Measurements from ENCODE around the gene UPF1. TPM values are rescaled to one million over a fixed set of nuclear protein-coding genes. Genes with fewer than 3 reads are reported as not detected.

UPF1 gene
- polyA plus RNA-seq, 2 of the 4 experiments (the other 2 are of a cell fraction), result 19.2 to 28.6 TPM

- Histone ChIP-seq H3K9me3 (no peaks in the 10 kb centered on the region), H3K4me1 (peaks cover 12% of the 10 kb centered on the region; the same call in 2 of the 3 replicates), H3K27ac (no peak overlapping the region), H3K4me2 (no peak overlapping the region), H3K4me3 (no peak overlapping the region)
- WGBS (ENCODE audit: missing lambda C conversion rate), result 84% methylated on average over 16 of the region's 19 CpGs
- ChIA-PET POLR2A (no interaction called here), CTCF (no interaction called here)
- DNase-seq (ENCODE audit: low read depth in 1 of 2, low spot score in 1 of 2) (no peak), FAIRE-seq (no peak), ATAC-seq (no peak)
- TF ChIP-seq FOSL2 (IDR thresholded peaks at IDR 0.05) (no peak), FOSL2 (CRISPR knock-in tag; IDR thresholded peaks at IDR 0.05) (no peak), FOXS1 (CRISPR knock-in tag; IDR thresholded peaks at IDR 0.05) (no peak), JUNB (IDR thresholded peaks at IDR 0.05) (no peak), REST (IDR thresholded peaks at IDR 0.05) (no peak), SREBF2 (IDR thresholded peaks at IDR 0.05) (no peak), ZNF302 (CRISPR knock-in tag; IDR thresholded peaks at IDR 0.05) (no peak), USF2 (IDR thresholded peaks at IDR 0.05) (no peak), CEBPB (IDR thresholded peaks at IDR 0.05) (no peak)
- TF ChIP-seq, protein P1, sequence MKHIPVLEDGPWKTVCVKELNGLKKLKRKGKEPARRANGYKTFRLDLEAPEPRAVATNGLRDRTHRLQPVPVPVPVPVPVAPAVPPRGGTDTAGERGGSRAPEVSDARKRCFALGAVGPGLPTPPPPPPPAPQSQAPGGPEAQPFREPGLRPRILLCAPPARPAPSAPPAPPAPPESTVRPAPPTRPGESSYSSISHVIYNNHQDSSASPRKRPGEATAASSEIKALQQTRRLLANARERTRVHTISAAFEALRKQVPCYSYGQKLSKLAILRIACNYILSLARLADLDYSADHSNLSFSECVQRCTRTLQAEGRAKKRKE (CRISPR knock-in tag; IDR thresholded peaks at IDR 0.05; ENCODE audit: low read depth), result no peak
Observed at GRCh38 chr19:18783958-18784785, 47.6 kb upstream of the UPF1 start.

- Histone ChIP-seq H3K9me3 (no peaks in the 10 kb centered on the region), H3K4me3 (no peak overlapping the region), H3K27ac (no peak overlapping the region), H3K4me2 (peak overlapping the region; percentile 83), H3K4me1 (peaks cover 18% of the 10 kb centered on the region; the same call in 2 of the 3 replicates)
- TF ChIP-seq HOXB13 (CRISPR knock-in tag; IDR thresholded peaks at IDR 0.05; ENCODE audit: low read depth) (no peak), FOXS1 (CRISPR knock-in tag; IDR thresholded peaks at IDR 0.05) (no peak), RAD21 (conservative IDR thresholded peaks at IDR 0.05 in 1 of 2, IDR thresholded peaks at IDR 0.05 in 1 of 2) (no peak), SREBF2 (IDR thresholded peaks at IDR 0.05) (no peak), JUN (IDR thresholded peaks at IDR 0.05) (no peak), RARB (CRISPR knock-in tag; IDR thresholded peaks at IDR 0.05) (no peak), NR3C1 (IDR thresholded peaks at IDR 0.05) (no peak), CEBPB (IDR thresholded peaks at IDR 0.05) (no peak), EHF (CRISPR knock-in tag; IDR thresholded peaks at IDR 0.05) (no peak), MAZ (IDR thresholded peaks at IDR 0.05; ENCODE audit: borderline replicate concordance, low read depth, low read length) (no peak), REST (IDR thresholded peaks at IDR 0.05) (no peak), KDM1A (IDR thresholded peaks at IDR 0.05; ENCODE audit: low read depth) (no peak), POLR2A (IDR thresholded peaks at IDR 0.05; ENCODE audit: low read length) (no peak), NPAS2 (CRISPR knock-in tag; IDR thresholded peaks at IDR 0.05; ENCODE audit: borderline replicate concordance) (no peak), HOXA7 (CRISPR knock-in tag; IDR thresholded peaks at IDR 0.05) (no peak), NFE2L2 (conservative IDR thresholded peaks at IDR 0.05; ENCODE audit: low read length) (no peak), EP300 (IDR thresholded peaks at IDR 0.05) (no peak)
- POLR2A ChIA-PET, result no interaction called here
- FAIRE-seq, result no peak
- no peak for ATAC-seq
- WGBS (ENCODE audit: missing lambda C conversion rate), result 87% methylated on average over 16 of the region's 16 CpGs
- no peak for DNase-seq (ENCODE audit: low read depth in 1 of 2, low spot score in 1 of 2)
- CTCF ChIA-PET, result no interaction called here
Observed at GRCh38 chr19:18784786-18785120, 47.0 kb upstream of the UPF1 start.

Measured in A549 (cell line).